ENCODE data around the gene HAPLN3.

- TF ChIP-seq JUN (IDR thresholded peaks at IDR 0.05; ENCODE audit: borderline replicate concordance, insufficient read depth, insufficient read length, low read depth): no peak
- TF ChIP-seq POLR2AphosphoS5 (IDR thresholded peaks at IDR 0.05; ENCODE audit: insufficient read depth, low read depth, low read length): no peak
Measured at GRCh38 chr15:88897142-88897455, 1.8 kb upstream of the HAPLN3 start.
